HEK293 (cell line): ENCODE data around the gene DAP.

Experiments used
- CTCF ChIA-PET: fragments of 350-600 bp; formaldehyde crosslinking; extraction: SDS; loops from one replicate; lab custom pipeline; 2021; ENCODE audit warnings: antibody characterized with exemption; lab: Yijun Ruan, JAX
- POLR2A ChIA-PET: fragments of 300-600 bp; formaldehyde crosslinking; extraction: SDS; loops from one replicate; lab custom pipeline; 2020; ENCODE audit warnings: antibody characterized with exemption, inconsistent platforms; lab: Yijun Ruan, JAX
- H3K27ac ChIP-seq: fragments of 200-500 bp; sonication (Bioruptor generic); 2 replicates; pipeline ENCODE4 v1.5.1; 2014; ENCODE audit warnings: low read depth, low read length, control low read depth, inconsistent platforms; ENCODE audit errors: extremely low read depth
- H3K36me3 ChIP-seq, 2 experiments: fragments of 200-500 bp in 1 of 2; sonication (Bioruptor generic) in 1 of 2; 1 replicate in 1 of 2; 2 replicates in 1 of 2; pipeline ENCODE4 v1.5.1; 2014 to 2017; ENCODE audit warnings: inconsistent platforms in 2 of 2, low read length in 2 of 2; ENCODE audit not compliant: control insufficient read depth in 2 of 2, insufficient read depth in 1 of 2
- H3K4me1 ChIP-seq: fragments of 200-500 bp; sonication (Bioruptor generic); 2 replicates; pipeline ENCODE4 v1.5.1; 2014; ENCODE audit warnings: mild to moderate bottlenecking, low read length, inconsistent platforms; ENCODE audit not compliant: control insufficient read depth, insufficient read depth
- H3K4me3 ChIP-seq: 2 replicates; pipeline ENCODE4 v1.5.1; 2011; ENCODE audit warnings: low read depth, mild to moderate bottlenecking, control low read depth, low read length, moderate library complexity
- H3K9me3 ChIP-seq: fragments of 200-500 bp; sonication (Bioruptor generic); 2 replicates; pipeline ENCODE4 v1.5.1; 2014; ENCODE audit warnings: low read depth, low read length, inconsistent platforms; ENCODE audit not compliant: control insufficient read depth, insufficient read depth
- EGR2 ChIP-seq: fragments of 450-650 bp; formaldehyde crosslinking; IDR thresholded peaks from 2 replicates; pipeline ENCODE4 v1.5.1; 2016; ENCODE audit warnings: low read depth, missing biosample characterization, missing genetic modification characterization
- GLIS2 ChIP-seq: fragments of 450-650 bp; formaldehyde crosslinking; IDR thresholded peaks from 2 replicates; pipeline ENCODE4 v1.5.1; 2016; ENCODE audit warnings: missing biosample characterization, missing genetic modification characterization
- MEIS1 ChIP-seq: sonication (generic); formaldehyde crosslinking; IDR thresholded peaks from 2 replicates; pipeline ENCODE4 v1.8.1; 2022; ENCODE audit warnings: missing genetic modification reagents, mild to moderate bottlenecking, borderline replicate concordance
- TRIM28 ChIP-seq: IDR thresholded peaks from 2 replicates; pipeline ENCODE4 v1.6.1; 2011; ENCODE audit warnings: low read length, control low read depth, borderline replicate concordance
- YY2 ChIP-seq: fragments of 450-650 bp; formaldehyde crosslinking; IDR thresholded peaks from 2 replicates; pipeline ENCODE4 v1.5.1; 2016; ENCODE audit warnings: missing biosample characterization, missing genetic modification characterization
- ZFP41 ChIP-seq: fragments of 450-650 bp; formaldehyde crosslinking; IDR thresholded peaks from 2 replicates; pipeline ENCODE4 v1.5.1; 2016; ENCODE audit warnings: missing biosample characterization, missing genetic modification characterization, borderline replicate concordance
- ZNF146 ChIP-seq: fragments of 450-650 bp; formaldehyde crosslinking; IDR thresholded peaks from 2 replicates; pipeline ENCODE4 v1.5.1; 2016; ENCODE audit warnings: missing biosample characterization, missing genetic modification characterization
- ZNF2 ChIP-seq: fragments of 450-650 bp; formaldehyde crosslinking; IDR thresholded peaks from 2 replicates; pipeline ENCODE4 v1.5.1; 2016; ENCODE audit warnings: missing biosample characterization, missing genetic modification characterization
- ZNF302 ChIP-seq: fragments of 450-650 bp; formaldehyde crosslinking; IDR thresholded peaks from 2 replicates; pipeline ENCODE4 v1.5.1; 2016; ENCODE audit warnings: missing biosample characterization, missing genetic modification characterization, low read depth
- ZNF311 ChIP-seq: fragments of 450-650 bp; formaldehyde crosslinking; IDR thresholded peaks from 2 replicates; pipeline ENCODE4 v1.5.1; 2017; ENCODE audit warnings: missing biosample characterization, missing genetic modification characterization, borderline replicate concordance
- ZNF549 ChIP-seq: fragments of 450-650 bp; IDR thresholded peaks from 2 replicates; pipeline ENCODE4 v1.5.1; 2018; ENCODE audit warnings: missing biosample characterization, missing genetic modification characterization, mild to moderate bottlenecking, inconsistent platforms, moderate library complexity
- ZNF555 ChIP-seq: fragments of 450-650 bp; formaldehyde crosslinking; conservative IDR thresholded peaks from 2 replicates; pipeline ENCODE4 v1.5.1; 2017; ENCODE audit warnings: missing biosample characterization, mild to moderate bottlenecking, missing genetic modification characterization, inconsistent platforms
- ZXDB ChIP-seq: fragments of 450-650 bp; formaldehyde crosslinking; IDR thresholded peaks from 2 replicates; pipeline ENCODE4 v1.5.1; 2016; ENCODE audit warnings: missing biosample characterization, missing genetic modification characterization
- TF ChIP-seq, protein P1 (sequence below): fragments of 450-650 bp; formaldehyde crosslinking; IDR thresholded peaks from 2 replicates; pipeline ENCODE4 v1.5.1; 2016; ENCODE audit warnings: missing biosample characterization, missing genetic modification characterization
- TF ChIP-seq, protein P2 (sequence below): fragments of 450-650 bp; formaldehyde crosslinking; IDR thresholded peaks from 2 replicates; pipeline ENCODE4 v1.5.1; 2016; ENCODE audit warnings: missing biosample characterization, missing genetic modification characterization
- TF ChIP-seq, protein P3 (sequence below): fragments of 450-650 bp; formaldehyde crosslinking; IDR thresholded peaks from 2 replicates; pipeline ENCODE4 v1.5.1; 2016; ENCODE audit warnings: missing biosample characterization, missing genetic modification characterization, borderline replicate concordance
- TF ChIP-seq, protein P4 (sequence below): fragments of 450-650 bp; formaldehyde crosslinking; IDR thresholded peaks from 2 replicates; pipeline ENCODE4 v1.5.1; 2016; ENCODE audit warnings: missing biosample characterization, missing genetic modification characterization, low read depth
- TF ChIP-seq, protein P5 (sequence below): fragments of 450-650 bp; formaldehyde crosslinking; IDR thresholded peaks from 2 replicates; pipeline ENCODE4 v1.5.1; 2016; ENCODE audit warnings: missing biosample characterization, missing genetic modification characterization

DAP gene

DNA sequence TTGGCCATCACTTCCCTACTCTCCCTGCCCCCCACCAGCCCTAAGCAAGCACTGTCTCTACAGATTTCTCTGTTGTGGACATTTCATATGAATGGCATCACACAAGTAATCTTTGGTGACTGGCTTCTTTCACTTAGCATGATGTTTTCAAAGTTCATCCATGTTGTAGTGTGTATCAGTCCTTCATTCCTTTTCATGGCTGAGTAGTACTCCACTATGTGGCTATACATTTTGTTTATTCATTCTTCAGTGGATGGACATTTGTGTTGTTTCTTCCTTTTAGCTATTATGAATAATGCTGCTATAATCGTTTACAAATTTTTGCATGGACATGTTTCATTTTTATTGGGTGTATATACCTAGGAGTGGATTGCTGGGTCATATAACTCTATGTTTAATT is 84.1 kb downstream of the DAP start:
- H3K4me1 ChIP-seq, result no peaks in the 10 kb centered on the region
- peaks cover 0 to 35% of the 10 kb centered on the region in 2 experiments; a peak in 1 of 3 replicates for H3K36me3 ChIP-seq
- no peak overlapping the region for H3K4me3 ChIP-seq
- peak; percentile 100 for TF ChIP-seq ZNF146 (tag by site-specific recombination)
- TF ChIP-seq, protein P1, sequence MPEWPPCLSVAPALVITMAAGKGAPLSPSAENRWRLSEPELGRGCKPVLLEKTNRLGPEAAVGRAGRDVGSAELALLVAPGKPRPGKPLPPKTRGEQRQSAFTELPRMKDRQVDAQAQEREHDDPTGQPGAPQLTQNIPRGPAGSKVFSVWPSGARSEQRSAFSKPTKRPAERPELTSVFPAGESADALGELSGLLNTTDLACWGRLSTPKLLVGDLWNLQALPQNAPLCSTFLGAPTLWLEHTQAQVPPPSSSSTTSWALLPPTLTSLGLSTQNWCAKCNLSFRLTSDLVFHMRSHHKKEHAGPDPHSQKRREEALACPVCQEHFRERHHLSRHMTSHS (tag by site-specific recombination), result no peak
- TF ChIP-seq EGR2, result no peak
- TF ChIP-seq, protein P2, sequence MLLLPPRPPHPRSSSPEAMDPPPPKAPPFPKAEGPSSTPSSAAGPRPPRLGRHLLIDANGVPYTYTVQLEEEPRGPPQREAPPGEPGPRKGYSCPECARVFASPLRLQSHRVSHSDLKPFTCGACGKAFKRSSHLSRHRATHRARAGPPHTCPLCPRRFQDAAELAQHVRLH, result 0 out of 2 replicates have a peak, but pooled peaks have one; percentile 36
- TF ChIP-seq, all 188 proteins: peak for 2
- H3K27ac ChIP-seq, result no peak overlapping the region
- H3K9me3 ChIP-seq, result no peaks in the 10 kb centered on the region
- CTCF ChIA-PET, result interaction anchor here (0.7 to 1.0 kb wide), 3 partner anchors 8 to 250 kb away, joined by 3 read pairs; no protein-coding TSS in a partner anchor
- POLR2A ChIA-PET, result no interaction called here

DNA sequence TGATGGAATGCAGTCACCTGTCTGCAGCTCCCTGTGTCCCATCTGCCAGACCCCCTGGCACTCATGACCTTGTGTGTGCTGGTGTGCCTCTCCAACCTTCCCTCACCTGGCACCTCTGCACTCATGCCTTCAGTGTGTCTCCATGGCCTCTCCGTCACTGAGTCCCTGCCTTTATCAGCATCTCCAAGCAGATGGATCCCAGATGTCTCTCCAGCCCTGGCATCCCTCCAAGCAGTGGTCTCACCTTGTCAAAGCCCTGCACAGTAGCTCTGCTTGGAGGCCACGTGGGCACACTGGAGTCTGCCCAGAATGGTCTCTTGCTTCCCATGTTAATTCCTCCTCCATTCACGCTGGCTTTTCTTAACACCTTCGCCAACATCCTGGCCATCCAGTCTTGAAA is 84.8 kb downstream of the DAP start:
- POLR2A ChIA-PET, result no interaction called here
- peaks cover 0 to 33% of the 10 kb centered on the region in 2 experiments; a peak in 1 of 3 replicates for H3K36me3 ChIP-seq
- no peak overlapping the region for H3K27ac ChIP-seq
- CTCF ChIA-PET, result interaction anchor here (0.7 to 1.5 kb wide), 3 partner anchors 9 to 180 kb away, joined by 3 to 6 read pairs (median 3); no protein-coding TSS in a partner anchor
- TF ChIP-seq ZNF549 (tag by site-specific recombination) (no peak), ZNF2 (tag by site-specific recombination) (no peak), ZNF302 (tag by site-specific recombination) (no peak), GLIS2 (tag by site-specific recombination) (no peak), TRIM28 (no peak), ZXDB (tag by site-specific recombination) (no peak), ZNF555 (no peak), YY2 (tag by site-specific recombination) (no peak), ZNF311 (tag by site-specific recombination) (no peak), MEIS1 (no peak), ZFP41 (tag by site-specific recombination) (no peak)
- TF ChIP-seq, protein P3, sequence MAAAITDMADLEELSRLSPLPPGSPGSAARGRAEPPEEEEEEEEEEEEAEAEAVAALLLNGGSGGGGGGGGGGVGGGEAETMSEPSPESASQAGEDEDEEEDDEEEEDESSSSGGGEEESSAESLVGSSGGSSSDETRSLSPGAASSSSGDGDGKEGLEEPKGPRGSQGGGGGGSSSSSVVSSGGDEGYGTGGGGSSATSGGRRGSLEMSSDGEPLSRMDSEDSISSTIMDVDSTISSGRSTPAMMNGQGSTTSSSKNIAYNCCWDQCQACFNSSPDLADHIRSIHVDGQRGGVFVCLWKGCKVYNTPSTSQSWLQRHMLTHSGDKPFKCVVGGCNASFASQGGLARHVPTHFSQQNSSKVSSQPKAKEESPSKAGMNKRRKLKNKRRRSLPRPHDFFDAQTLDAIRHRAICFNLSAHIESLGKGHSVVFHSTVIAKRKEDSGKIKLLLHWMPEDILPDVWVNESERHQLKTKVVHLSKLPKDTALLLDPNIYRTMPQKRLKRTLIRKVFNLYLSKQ (tag by site-specific recombination), result no peak
- TF ChIP-seq, protein P4, sequence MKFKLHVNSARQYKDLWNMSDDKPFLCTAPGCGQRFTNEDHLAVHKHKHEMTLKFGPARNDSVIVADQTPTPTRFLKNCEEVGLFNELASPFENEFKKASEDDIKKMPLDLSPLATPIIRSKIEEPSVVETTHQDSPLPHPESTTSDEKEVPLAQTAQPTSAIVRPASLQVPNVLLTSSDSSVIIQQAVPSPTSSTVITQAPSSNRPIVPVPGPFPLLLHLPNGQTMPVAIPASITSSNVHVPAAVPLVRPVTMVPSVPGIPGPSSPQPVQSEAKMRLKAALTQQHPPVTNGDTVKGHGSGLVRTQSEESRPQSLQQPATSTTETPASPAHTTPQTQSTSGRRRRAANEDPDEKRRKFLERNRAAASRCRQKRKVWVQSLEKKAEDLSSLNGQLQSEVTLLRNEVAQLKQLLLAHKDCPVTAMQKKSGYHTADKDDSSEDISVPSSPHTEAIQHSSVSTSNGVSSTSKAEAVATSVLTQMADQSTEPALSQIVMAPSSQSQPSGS (tag by site-specific recombination), result no peak
- TF ChIP-seq, protein P5, sequence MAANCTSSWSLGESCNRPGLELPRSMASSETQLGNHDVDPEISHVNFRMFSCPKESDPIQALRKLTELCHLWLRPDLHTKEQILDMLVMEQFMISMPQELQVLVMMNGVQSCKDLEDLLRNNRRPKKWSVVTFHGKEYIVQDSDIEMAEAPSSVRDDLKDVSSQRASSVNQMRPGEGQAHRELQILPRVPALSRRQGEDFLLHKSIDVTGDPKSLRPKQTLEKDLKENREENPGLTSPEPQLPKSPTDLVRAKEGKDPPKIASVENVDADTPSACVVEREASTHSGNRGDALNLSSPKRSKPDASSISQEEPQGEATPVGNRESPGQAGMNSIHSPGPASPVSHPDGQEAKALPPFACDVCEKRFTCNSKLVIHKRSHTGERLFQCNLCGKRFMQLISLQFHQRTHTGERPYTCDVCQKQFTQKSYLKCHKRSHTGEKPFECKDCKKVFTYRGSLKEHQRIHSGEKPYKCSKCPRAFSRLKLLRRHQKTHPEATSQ, result no peak
- H3K4me1 ChIP-seq, result no peaks in the 10 kb centered on the region
- no peaks in the 10 kb centered on the region for H3K9me3 ChIP-seq
- H3K4me3 ChIP-seq, result no peak overlapping the region
